Upper lobe of left lung (tissue), 6 donors: ENCODE data around the gene C5orf24. TPM values are rescaled to one million over a fixed set of nuclear protein-coding genes. Genes with fewer than 3 reads are reported as not detected.

ENCODE experiments used
- ATAC-seq, 2 donors: fragments of 200-7000 bp; cut with Tn5 transposase; one replicate each; pipeline ENCODE4 v1.9.1; 2022; ENCODE audit warnings: mild to moderate bottlenecking in 2 of 2, moderate library complexity in 2 of 2; ENCODE audit not compliant: low FRiP score in 2 of 2
- DNase-seq, 2 donors: peaks; one replicate each; pipeline ENCODE4 v3.0.0-alpha.2; 2019 to 2020
- H3K27ac ChIP-seq, 4 donors: fragments of 200-600 bp; sonication (generic); one replicate each; pipeline ENCODE4 v1.5.1; 2016 to 2019
- H3K27me3 ChIP-seq, 4 donors: fragments of 200-600 bp; sonication (generic); one replicate each; pipeline ENCODE4 v1.5.1; 2017 to 2019
- H3K36me3 ChIP-seq, 4 donors: fragments of 200-600 bp; sonication (generic); one replicate each; pipeline ENCODE4 v1.5.1; 2016 to 2019
- H3K4me1 ChIP-seq, 4 donors: fragments of 200-600 bp; sonication (generic); one replicate each; pipeline ENCODE4 v1.5.1; 2018 to 2019
- H3K4me3 ChIP-seq, 4 donors: fragments of 200-600 bp; sonication (generic); one replicate each; pipeline ENCODE4 v1.5.1; 2017 to 2019; ENCODE audit warnings: mild to moderate bottlenecking in 2 of 4, moderate library complexity in 1 of 4
- H3K9me3 ChIP-seq, 4 donors: fragments of 200-600 bp; sonication (generic); one replicate each; pipeline ENCODE4 v1.5.1; 2018 to 2019
- CTCF ChIP-seq, 6 experiments: fragments of 450-650 bp in 4 of 6; fragments of 200-600 bp in 2 of 6; sonication (generic) in 2 of 6; IDR thresholded peaks; one replicate each; pipeline ENCODE4 v1.5.1; 2016 to 2019; ENCODE audit warnings: antibody characterized with exemption in 6 of 6
- EP300 ChIP-seq, 4 donors: sonication (generic); formaldehyde crosslinking; IDR thresholded peaks; one replicate each; pipeline ENCODE4 v1.5.1; 2017; ENCODE audit warnings: antibody characterized with exemption in 4 of 4, control low read depth in 2 of 4
- POLR2A ChIP-seq, 4 donors: fragments of 450-650 bp; IDR thresholded peaks; one replicate each; pipeline ENCODE4 v1.5.1; 2016 to 2017; ENCODE audit warnings: antibody characterized with exemption in 4 of 4, mild to moderate bottlenecking in 2 of 4
- POLR2AphosphoS5 ChIP-seq, 2 donors: sonication (generic); formaldehyde crosslinking; IDR thresholded peaks; one replicate each; pipeline ENCODE4 v1.5.1; 2017; ENCODE audit warnings: antibody characterized with exemption in 2 of 2
- whole genome bisulfite sequencing, 2 donors: methylation state at CpG; one replicate each; pipeline ENCODE4 v1.1.5; 2017 to 2018; 5-methylcytosine and 5-hydroxymethylcytosine counted together
- total RNA-seq, 6 donors: library from RNA; depleted of rRNA in 4 of 6; stranded (reverse); fragments of >200 nt in 4 of 6; gene quantifications; one replicate each; pipeline versions ENCODE4 v1.1.0 to v1.2.1, GENCODE V29; 2016 to 2021
- donor health status: DM: no; HTN: no; CAD: no; lungs with moderate emphysema.
- donor health status: DM: no; HTN: yes; CAD: no; lungs with severe emphysema.

Gene C5orf24
- total RNA-seq, 6 donors from 2014 or later, result 22.5 to 56.4 (median 35.5) TPM

DNA sequence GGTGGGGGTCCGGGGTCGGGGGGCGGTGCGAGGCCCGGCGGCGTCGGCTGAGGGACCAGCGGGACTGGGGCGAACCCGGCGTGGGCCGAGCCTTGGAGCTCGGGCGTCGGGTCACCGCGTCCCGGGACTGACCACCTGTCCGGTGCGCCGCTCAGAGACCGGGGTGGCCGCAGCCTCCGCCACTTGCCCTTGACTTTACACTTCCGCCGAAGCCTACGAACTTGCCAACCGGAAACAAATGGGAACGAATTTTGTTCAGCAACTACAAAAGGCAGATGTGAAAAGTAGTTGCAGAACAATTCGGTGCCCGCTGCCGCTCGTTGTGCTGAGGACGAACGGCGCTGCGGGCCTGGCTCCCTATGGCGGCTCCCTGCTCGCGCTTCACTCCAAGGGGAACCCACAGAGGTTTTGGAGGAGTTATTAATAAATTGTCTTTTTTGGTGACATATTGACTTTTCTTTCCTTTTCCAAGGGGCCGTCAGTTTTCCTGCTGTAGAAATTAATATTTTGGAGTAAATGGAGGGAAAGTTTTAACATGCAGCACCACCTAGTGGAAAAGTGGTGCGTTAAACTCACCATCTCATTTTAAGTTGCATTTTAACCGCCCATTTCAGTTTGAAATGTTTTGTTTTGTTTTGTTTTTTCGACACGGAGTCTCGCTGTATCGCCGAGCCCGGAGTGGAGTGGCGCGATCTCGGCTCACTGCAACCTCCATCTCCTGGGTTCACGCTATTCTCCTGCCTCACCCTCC lies 59.7 kb downstream of the C5orf24 start:
- H3K4me1 ChIP-seq, result peaks cover 0 to 7% (median 2%) of the 10 kb centered on the region in 4 donors
- H3K9me3 ChIP-seq, result no peaks in the 10 kb centered on the region
- peak; percentile 46 to 58 for DNase-seq
- H3K27ac ChIP-seq, result peak overlapping the region; percentile 92 to 100 (median 99)
- peak; percentile 59 to 71 for ATAC-seq
- TF ChIP-seq CTCF (IDR thresholded peaks at IDR 0.05), result peak; percentile 55 to 80 (median 75)
- no peak for TF ChIP-seq POLR2AphosphoS5 (IDR thresholded peaks at IDR 0.05)
- peaks cover 0 to 16% (median 2%) of the 10 kb centered on the region in 4 donors for H3K36me3 ChIP-seq
- WGBS, 2 donors, result 0 to 1% methylated on average over 24 to 48 of the region's 54 CpGs
- no peaks in the 10 kb centered on the region for H3K27me3 ChIP-seq
- peak overlapping the region; percentile 59 to 95 (median 94) for H3K4me3 ChIP-seq

GRCh38 chr5:134906811-134907210 lies 61.0 kb downstream of the C5orf24 start:
- Histone ChIP-seq H3K27ac (no peak overlapping the region), H3K36me3 (peaks cover 2 to 16% (median 10%) of the 10 kb centered on the region in 4 donors), H3K4me1 (peaks cover 0 to 7% (median 2%) of the 10 kb centered on the region in 4 donors), H3K4me3 (no peak overlapping the region), H3K27me3 (no peaks in the 10 kb centered on the region), H3K9me3 (no peaks in the 10 kb centered on the region)
- TF ChIP-seq POLR2A (IDR thresholded peaks at IDR 0.05), result no peak
- no peak for TF ChIP-seq EP300 (IDR thresholded peaks at IDR 0.05)
- TF ChIP-seq POLR2AphosphoS5 (IDR thresholded peaks at IDR 0.05), result no peak
- no peak for TF ChIP-seq CTCF (IDR thresholded peaks at IDR 0.05)
- ATAC-seq (no peak), DNase-seq (no peak)
- WGBS, 2 donors, result 80 to 95% methylated on average over 1 of the region's 1 CpG

Other genes starting within 250 kb of the C5orf24 start
- gene SAR1B, start 213.1 kb upstream of the C5orf24 start, total RNA-seq, result 10 to 100 TPM; 37.4 to 67.0 (median 52.7) TPM
- gene SEC24A, start 197.2 kb upstream of the C5orf24 start, total RNA-seq, result 10 to 100 TPM in 4 of 6 donors, 1 to 10 TPM in 2; 3.8 to 23.4 (median 16.8) TPM
- 10 to 100 TPM; 12.4 to 38.2 (median 20.5) TPM for gene CAMLG, start 107.4 kb upstream of the C5orf24 start, total RNA-seq
- 10 to 100 TPM; 31.2 to 68.9 (median 45.0) TPM for gene DDX46, start 87.2 kb upstream of the C5orf24 start, total RNA-seq
- gene TXNDC15, start 28.4 kb downstream of the C5orf24 start, total RNA-seq, result 10 to 100 TPM; 49.6 to 78.4 (median 67.2) TPM
- gene PCBD2, start 59.2 kb downstream of the C5orf24 start, total RNA-seq, result 10 to 100 TPM in 2 of 6 donors, 1 to 10 TPM in 4; 8.4 to 14.4 (median 9.1) TPM
- 1 to 10 TPM in 1 of 6 donors, under 1 TPM in 1, not detected in 4; 0.67 to 1.7 TPM for gene CATSPER3, start 121.9 kb downstream of the C5orf24 start, total RNA-seq
- 10 to 100 TPM in 1 of 6 donors, 1 to 10 TPM in 1, under 1 TPM in 2, not detected in 2; 0.23 to 11.0 (median 1.0) TPM for gene PITX1, start 188.3 kb downstream of the C5orf24 start, total RNA-seq